Inflammatory macrophage treated with lipopolysaccharide for 4 hours (primary cell): ENCODE results near the gene RIMOC1.
A peak's percentile ranks its signal among the peaks of the same experiment; 100 is the strongest.

Experiments
- DNase-seq: peaks from one replicate; pipeline ENCODE4 v3.0.0-alpha.2; 2020

Gene RIMOC1

GRCh38 chr5:41903892-41904799 is at the start of gene RIMOC1:
RIMOC1 (plus strand) TSS chr5:41904344; CDS start chr5:41904368, 24 bp downstream.
- DNase-seq, result peak; percentile 99

DNA sequence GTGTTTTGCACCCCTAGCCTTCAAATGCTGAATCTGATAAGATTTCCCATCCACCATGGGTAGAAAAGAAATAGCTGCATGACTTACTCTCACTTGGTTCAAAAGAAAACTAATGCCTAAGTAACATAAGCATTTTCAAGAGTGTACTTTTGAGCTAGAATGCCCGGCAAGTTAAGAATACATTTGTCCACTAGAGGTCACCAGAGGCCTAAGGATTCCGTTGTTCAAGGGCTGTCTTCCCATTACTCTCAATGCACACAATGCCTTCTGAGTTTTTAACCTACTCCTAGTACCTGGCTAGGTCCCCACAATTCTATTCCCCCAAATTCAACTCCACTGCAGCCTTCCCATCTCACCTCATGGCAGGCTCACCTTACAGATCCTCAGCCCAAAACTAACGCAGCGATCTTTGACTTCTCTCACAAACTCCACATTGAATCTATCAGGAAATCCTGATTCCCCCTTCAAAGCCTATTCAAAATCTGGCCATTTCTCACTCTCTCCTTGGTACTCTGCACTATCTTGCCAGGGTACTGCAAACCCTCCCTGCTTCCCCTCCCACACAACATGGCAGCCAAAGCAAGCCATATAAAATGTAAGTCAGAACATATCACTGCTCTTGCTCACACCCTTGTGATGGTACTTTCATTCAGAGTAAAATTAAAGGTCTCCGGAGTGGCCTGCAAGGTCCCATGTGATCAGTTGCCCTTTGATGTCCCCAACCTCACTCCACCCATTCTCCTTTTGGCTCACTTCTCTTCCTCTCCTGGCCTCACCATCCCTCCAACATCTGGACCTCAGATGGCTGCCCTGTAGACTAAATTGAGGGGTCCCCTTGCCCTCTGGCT is 47.3 kb upstream of the RIMOC1 start:
- DNase-seq, result peak; percentile 62

DNA sequence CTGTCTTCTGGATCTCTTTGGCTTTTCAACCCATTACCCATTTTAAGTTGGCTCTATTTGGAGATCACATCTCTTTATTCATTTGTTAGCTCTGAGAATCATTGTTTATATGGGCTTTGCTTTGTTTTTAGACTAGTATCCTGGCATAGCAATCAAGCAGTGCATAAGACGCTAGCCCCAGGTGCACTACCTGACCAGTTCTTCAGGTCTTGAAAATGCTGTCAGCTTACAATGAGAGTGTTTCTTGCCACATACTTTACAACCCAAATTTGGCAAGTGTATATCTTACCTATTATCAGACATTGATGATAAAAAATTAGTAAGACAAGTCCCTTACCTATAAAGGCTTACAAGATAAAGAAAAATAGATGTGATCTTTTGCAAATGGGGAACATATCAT is 46.2 kb upstream of the RIMOC1 start:
- DNase-seq, result no peak

DNA sequence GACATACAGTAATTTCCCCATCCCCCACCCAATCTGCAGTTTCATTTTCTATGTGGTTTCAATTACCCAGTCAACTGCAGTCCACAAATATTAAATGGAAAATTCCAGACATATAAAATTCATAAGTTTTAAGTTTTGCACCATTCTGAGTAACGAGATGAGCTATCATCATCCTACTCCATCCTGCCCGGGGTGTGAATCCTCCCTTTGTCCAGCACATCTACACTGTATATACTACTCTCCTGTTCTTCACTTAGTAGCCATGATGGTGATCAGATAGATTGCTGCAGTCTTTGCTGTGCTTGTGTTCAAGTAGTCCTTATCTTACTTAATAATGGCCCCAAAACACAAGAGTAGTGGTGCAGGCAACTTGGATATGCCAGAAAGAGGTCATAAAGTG is 45.3 kb upstream of the RIMOC1 start:
- DNase-seq, result no peak

- DNase-seq, result no peak
Observed at GRCh38 chr5:41863871-41864486, 40.2 kb upstream of the RIMOC1 start.

DNA sequence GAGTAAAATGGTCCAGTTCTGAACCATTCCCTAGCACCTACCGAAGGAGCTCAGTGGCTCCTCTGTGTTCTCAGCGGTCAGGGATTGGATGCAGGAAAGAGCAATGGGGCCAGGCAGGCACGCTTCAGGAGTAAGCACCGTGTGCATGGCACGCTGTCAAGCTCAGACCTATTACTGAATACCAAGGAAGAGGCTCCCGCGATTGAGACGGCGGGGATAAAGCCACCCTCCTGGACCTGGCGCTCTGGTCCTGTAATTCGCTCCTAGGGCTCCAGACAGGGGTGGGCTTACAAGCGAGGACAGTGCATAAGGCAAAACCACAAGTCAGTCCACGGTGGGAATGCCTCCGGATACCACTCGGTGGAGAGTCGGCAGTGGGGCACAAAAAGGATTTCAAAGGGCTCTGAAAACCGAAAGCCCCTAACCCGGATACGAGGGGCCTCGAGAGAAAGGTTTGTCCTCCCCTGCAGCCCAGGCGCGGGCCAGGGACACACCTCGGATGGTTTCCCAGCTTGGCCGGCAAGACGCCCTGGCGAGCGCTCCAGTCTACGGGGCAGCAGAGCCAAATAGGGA is 34.9 kb upstream of the RIMOC1 start:
- DNase-seq, result no peak

GRCh38 chr5:41869724-41870626 is 34.2 kb upstream of the RIMOC1 start, which contains the start of gene OXCT1:
OXCT1 (minus strand) TSS chr5:41870425; CDS start chr5:41870358, 67 bp downstream.
- DNase-seq, result peak; percentile 72

- DNase-seq, result no peak
Observed at GRCh38 chr5:41870627-41871048, 33.5 kb upstream of the RIMOC1 start.

DNA sequence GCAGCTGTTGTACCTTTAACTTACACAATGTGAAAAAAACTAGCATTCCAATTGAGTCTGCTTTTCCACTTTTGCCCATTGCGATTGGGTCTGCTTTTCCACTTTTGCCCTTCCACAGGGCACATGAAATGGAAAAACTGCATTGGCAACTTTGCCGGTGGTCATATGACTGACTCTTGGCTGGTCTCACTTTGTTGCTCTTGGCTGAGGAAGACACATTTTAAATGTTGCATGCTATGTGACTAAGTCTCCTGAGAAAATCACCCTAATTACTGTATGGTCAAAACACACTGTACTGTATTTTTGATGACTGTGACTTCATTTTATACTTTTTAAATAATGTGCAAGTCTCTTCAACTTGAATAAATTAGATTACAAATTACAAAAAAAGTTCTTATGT is 32.3 kb upstream of the RIMOC1 start:
- no peak for DNase-seq

GRCh38 chr5:41874512-41875060 is 29.6 kb upstream of the RIMOC1 start:
- no peak for DNase-seq

- DNase-seq, result no peak
Observed at GRCh38 chr5:41875121-41875520, 29.0 kb upstream of the RIMOC1 start.

GRCh38 chr5:41876678-41877077 is 27.5 kb upstream of the RIMOC1 start:
- no peak for DNase-seq

DNA sequence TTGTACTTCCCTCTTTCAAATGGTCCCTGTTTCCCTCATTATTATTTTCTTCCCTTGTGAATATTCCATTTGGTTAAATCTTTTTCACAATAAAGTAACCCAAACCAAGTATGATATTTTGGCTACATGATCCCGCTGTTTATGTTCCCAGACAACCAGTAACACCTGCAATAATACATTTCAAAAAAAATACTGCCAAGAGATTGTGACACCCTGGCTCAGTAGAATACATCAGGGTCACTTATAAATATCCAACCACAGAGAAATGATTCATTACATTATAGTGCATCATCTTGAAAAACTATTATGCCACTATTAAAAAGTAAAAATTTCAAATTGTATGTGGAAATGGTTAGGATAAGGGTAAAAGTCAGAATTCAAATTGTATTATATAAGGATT is 26.7 kb upstream of the RIMOC1 start:
- no peak for DNase-seq

DNA sequence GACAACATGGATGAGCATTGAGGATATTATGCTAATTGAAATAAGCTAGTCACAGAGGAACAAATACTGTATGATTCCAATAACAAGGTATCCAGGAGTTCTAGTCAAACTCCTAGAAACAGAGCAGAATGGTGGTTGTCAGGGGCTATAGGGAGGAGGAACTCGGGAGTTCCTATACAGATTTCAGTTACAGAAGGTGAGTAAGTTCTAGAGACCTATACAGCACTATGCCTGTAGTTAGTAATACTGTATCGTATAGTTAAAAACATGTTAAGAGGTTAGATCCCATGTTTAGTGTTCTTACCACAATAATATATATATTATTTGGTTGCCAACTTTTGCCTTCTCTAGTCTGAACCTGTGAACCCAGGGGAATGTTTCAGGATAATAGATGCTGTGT is 26.0 kb upstream of the RIMOC1 start:
- no peak for DNase-seq

GRCh38 chr5:41878643-41879478 is 25.3 kb upstream of the RIMOC1 start:
- DNase-seq, result no peak

- DNase-seq, result no peak
Observed at GRCh38 chr5:41882765-41883164, 21.4 kb upstream of the RIMOC1 start.

DNA sequence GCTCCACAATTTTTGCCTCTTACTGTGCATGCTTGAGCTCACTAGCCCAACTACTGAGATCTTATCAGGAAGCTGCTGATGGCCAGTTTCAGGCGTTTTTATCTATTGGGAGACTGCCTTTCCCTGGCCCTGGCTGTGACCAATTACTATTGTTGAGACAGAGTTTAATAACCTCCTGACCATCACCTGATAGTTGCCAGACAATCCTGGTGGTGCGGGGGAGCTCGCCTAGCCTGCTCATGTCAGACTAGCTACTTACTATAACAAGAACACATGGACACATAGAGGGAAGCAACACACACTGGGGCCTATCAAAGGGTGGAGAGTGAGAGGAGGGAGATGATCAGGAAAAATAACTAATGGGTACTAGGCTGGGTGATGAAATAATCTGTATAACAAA is 20.9 kb upstream of the RIMOC1 start:
- DNase-seq, result no peak

GRCh38 chr5:41883936-41884335 is 20.2 kb upstream of the RIMOC1 start:
- DNase-seq, result no peak

GRCh38 chr5:41885286-41885685 is 18.9 kb upstream of the RIMOC1 start:
- DNase-seq, result no peak

DNA sequence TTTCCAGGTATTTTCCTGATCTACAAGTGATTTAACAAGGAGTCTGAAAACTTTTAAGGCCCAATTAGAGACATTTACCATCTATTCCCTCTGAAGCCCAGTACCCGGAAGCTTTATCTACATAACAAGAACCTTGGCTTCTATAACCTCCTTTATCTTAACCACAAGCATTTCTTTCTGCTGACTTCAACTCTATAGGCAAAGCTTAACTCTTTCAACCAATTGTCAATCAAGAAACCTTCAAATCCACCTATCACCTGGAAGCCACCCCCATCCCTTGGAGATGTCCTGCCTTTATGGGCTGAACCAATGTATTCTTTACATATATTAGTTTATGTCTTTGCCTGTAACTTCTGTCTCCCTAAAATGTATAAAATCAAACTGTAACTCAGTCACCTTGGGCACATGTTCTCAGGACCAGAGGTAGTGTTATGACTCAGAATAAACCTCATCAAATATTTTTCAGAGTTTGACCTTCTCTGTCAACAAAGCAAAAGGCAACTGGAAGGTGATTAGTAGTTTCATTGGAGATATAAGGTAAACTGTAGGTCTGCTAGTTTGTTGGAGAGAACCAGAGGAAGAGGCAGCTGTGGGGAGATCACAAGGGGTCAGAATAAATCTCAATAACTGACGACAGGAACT is 13.0 kb upstream of the RIMOC1 start:
- no peak for DNase-seq
